Uterus (tissue), 2 donors: ENCODE data around the gene BAD.

Source experiments
- POLR2A ChIP-seq, 2 donors: fragments of 450-650 bp; IDR thresholded peaks; one replicate each; pipeline ENCODE4 v1.6.1; 2016; ENCODE audit warnings: antibody characterized with exemption in 2 of 2, mild to moderate bottlenecking in 1 of 2, moderate library complexity in 1 of 2
- TF ChIP-seq, protein P1 (sequence below), 4 experiments: fragments of 200-600 bp in 2 of 4; fragments of 450-650 bp in 2 of 4; sonication (generic) in 2 of 4; IDR thresholded peaks; one replicate each; pipeline ENCODE4 v1.5.1; 2016 to 2019; ENCODE audit warnings: antibody characterized with exemption in 4 of 4, mild to moderate bottlenecking in 2 of 4, moderate library complexity in 1 of 4

DNA sequence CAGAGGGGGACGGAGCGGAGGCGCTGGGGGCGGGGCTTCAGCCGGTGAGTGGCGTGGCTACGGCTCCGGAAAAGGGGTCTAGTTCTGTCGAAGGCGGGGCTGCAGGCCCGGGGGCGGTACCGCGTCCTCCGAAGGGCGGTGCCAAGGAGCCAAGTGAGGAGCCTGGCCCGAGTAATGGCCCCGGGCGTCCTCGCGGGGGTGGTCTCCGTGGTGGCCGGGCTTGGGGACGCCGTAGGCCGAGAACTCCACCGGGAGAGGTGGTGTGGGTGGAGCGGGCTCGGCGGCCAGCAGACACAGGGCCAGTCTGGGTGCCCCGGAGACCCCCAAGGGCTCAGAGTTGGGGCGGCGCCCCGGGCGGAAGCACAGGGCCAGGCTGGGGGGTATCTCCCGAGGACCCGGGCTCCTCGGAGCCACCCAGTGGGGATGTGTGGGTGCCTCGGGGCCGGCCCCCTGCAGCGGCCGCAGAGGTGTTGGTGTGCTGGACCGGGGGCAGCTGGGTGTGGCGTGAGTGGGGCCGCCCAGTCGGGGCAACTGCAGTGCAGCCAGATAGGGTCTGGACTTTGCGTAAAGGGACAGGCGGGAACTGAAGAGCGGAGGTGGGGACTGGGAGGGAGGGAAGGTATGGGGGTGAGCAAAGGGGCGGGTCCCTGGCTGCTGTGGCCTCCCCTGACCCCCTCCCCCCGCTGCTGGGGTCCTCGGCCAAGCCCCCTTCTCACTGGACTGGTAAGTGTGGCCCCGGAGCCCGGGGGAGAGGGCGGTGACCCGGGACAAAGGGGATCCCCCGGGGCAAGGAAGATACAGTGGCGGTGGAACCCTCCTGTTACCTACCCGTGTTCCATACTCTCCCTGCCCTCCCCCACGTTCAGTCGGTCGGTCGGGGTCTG is 42.7 kb downstream of the BAD start:
- TF ChIP-seq, protein P1, sequence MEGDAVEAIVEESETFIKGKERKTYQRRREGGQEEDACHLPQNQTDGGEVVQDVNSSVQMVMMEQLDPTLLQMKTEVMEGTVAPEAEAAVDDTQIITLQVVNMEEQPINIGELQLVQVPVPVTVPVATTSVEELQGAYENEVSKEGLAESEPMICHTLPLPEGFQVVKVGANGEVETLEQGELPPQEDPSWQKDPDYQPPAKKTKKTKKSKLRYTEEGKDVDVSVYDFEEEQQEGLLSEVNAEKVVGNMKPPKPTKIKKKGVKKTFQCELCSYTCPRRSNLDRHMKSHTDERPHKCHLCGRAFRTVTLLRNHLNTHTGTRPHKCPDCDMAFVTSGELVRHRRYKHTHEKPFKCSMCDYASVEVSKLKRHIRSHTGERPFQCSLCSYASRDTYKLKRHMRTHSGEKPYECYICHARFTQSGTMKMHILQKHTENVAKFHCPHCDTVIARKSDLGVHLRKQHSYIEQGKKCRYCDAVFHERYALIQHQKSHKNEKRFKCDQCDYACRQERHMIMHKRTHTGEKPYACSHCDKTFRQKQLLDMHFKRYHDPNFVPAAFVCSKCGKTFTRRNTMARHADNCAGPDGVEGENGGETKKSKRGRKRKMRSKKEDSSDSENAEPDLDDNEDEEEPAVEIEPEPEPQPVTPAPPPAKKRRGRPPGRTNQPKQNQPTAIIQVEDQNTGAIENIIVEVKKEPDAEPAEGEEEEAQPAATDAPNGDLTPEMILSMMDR (IDR thresholded peaks at IDR 0.05), result peak in 2 of 4 experiments; percentile 16 to 22
- peak; percentile 53 to 71 for TF ChIP-seq POLR2A (IDR thresholded peaks at IDR 0.05)
